Hematopoietic multipotent progenitor cell treated with erythropoietin and hydrocortisone succinate and interleukin-3 and kit ligand, for 8 days (in vitro differentiated cells): Measurements from ENCODE around the gene UFD1.

ENCODE experiments used
- DNase-seq: peaks from one replicate; pipeline ENCODE4 v3.0.0-alpha.2; 2015

Gene UFD1

DNA sequence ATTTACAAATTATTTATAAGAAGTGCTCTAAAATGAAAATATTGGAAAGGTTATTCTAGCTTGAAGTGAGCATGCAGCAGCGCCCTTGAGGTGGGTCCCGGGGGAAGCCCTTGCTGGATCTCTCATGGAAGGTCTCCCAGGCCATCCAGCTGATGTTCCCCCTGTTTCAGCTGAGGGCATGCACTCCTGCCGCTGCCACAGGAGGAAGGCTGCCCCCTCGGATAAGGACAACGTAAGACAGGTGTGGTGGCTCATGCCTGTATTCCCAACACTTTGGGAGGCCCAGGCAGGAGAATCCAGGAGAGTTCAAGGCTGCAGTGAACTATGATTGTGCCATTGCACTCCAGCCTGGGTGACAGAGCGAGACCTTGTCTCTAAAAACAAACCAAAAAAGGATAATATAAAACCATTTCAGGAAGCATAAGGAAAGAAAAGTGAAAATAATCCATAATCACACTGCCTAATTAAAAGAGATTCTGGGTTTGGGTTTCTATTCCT, 15.7 kb upstream of the UFD1 start:
- DNase-seq = no peak

DNA sequence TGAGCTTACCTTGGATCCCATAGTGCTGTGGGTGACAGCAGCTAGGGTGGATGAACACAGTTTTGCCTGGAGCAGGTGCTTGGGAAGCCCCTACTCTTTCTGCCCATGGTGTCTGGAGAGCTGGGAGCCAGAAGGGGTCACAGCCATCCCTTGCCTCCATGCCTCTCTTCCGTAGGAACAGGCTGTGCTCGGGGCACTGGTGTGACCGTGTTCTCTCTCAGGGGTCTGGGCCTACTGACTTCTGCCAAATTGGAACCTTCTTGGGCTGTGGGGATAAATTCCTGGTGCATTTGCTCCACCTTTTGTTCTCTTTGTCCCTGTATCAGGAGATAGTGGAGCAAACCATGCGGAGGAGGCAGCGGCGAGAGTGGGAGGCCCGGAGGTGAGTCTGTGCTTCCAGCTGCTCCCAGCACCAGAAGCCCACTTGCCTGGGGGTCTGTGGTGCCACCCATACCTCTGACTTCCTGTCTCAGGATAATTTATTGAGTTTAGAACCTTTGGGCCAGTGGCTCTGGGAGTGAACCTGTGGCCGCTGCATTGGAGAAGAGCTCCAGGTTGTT, 15.1 kb upstream of the UFD1 start:
- DNase-seq = no peak

GRCh38 chr22:19492504-19493174, 13.6 kb upstream of the UFD1 start:
- DNase-seq = no peak

GRCh38 chr22:19490628-19491230, 11.7 kb upstream of the UFD1 start:
- DNase-seq = no peak

DNA sequence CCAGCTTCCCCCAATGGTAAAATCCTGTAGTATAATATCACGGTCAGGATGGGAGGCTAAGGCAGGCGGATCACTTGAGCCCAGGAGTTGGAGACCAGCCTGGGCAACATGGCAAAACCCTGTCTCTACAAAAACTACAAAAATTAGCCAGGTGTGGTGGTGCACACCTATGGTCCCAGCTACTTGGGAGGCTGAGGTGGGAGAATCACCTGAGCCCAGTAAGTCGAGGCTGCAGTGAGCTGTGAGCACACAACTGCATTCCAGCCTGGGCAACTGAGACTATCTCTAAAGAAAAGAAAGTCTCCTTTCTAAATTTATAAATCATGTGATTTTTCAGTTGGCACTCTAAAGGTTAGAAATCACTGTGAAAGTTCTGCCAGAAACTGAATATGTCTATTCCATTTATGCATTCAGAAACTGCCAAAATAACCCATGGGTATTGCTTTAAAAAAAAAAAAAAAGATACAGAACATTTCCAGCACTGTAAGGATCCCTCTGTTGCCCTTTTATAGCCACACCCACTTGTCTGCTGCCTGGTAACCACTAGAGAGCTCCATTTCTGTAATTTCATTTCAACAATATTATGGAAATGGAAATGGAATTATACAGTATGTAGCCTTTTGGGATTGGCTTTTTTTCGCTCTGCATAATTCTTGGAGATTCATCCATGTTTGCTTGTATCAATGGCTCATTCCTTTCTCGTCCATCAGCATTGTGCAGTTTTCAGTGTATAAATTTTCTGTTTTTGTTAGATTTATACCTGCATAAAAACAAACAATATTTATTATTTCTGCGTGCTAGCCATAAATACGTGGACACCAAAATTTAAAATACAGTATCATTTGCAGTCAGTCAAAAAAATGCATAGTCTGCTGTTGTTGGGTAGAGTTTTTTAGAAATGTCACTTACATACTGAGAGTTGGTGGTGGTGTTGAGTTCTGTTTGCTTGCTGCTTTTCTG, 10.2 kb upstream of the UFD1 start:
- DNase-seq = peak; percentile 50

DNA sequence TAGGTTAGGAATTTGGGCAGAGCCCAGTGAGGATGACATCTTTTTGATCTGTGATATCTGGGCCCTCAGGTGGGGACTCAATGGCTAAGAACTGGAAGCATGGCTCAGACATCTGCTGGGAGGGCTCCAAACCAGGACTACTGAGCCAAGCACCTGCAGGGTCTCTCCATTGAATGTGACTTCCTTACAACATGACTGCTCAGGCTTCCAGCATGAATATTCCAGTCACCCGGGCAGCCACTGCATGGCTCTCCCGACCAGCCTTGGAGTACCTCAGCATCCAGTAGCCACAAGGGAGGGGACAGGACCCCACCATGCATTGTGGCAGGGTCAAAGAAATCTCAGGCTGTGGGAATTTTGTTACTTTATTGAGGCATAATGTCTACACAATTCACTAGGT, 9.3 kb upstream of the UFD1 start:
- DNase-seq = no peak

GRCh38 chr22:19483481-19484244, 4.7 kb upstream of the UFD1 start:
- no peak for DNase-seq

- no peak for DNase-seq
Observed at GRCh38 chr22:19482297-19482696, 3.3 kb upstream of the UFD1 start.

DNA sequence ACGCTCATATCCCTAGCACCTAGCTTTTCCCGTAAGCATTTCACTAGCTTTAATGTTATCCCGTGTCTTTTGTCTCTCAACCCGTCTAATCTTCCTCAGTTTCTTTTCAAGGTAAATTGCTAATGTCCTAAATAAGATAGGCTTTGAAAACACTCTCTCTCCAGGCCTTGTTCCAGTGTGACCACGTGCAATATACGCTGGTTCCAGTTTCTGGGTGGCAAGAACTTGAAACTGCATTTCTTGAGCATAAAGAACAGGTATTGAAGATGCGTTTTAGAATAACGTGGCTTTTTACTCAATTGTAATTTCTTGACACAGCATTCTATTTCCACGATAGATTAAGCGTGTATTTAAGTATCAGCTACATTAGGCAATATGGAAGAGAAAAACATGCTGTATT, 1.8 kb upstream of the UFD1 start:
- peak; percentile 4 for DNase-seq

DNA sequence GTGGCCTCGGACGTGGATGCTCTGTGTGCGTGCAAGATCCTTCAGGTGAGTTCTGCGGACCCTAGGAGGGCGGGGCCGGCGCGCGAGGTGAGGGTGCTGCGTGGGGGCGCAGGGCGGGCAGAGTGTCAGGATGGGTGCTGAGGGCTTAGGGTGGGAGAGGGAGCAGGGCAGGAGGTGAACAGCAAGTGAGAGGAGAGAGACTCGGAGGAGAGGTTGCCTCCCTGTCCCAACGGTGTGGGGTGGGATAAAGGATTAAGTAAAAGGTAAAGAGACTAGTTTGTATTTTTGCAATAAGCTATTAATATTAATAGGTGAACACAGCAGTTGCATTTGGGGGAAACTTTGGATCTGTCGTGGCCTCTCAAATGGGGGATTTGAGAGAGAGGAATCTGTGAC, 1.2 kb upstream of the UFD1 start:
- peak; percentile 8 for DNase-seq

- DNase-seq = peak; percentile 98
Observed at GRCh38 chr22:19479355-19480172, 571 bp upstream of the UFD1 start, which contains the start of gene CDC45. Gene CDC45 (plus strand): TSS chr22:19479920. CDS start chr22:19479969, 49 bp downstream.

GRCh38 chr22:19478045-19478900, 720 bp downstream of the UFD1 start:
- peak; percentile 20 for DNase-seq

- DNase-seq = peak; percentile 38
Observed at GRCh38 chr22:19477321-19478044, 1.5 kb downstream of the UFD1 start.

DNA sequence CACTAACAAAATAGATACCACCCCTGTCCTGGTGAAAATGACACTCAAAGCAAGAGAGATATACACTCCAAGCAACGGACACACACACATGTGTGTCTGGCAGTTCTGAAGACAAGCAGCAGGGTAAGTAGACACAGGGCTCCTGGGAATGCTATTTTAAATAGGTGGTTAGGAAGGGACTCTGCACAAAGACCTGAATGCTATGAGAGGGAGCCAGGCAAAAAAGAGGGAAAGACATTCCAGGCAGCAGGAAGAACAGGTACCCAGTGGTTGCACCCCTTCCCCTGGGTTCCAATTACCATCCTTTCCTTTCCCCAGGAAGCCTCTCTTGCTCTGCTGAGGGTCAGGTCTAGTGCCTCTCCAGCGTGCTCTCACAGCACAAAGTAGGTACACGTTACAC, 3.0 kb downstream of the UFD1 start:
- peak; percentile 3 for DNase-seq

GRCh38 chr22:19473578-19473977, 5.4 kb downstream of the UFD1 start:
- no peak for DNase-seq

DNA sequence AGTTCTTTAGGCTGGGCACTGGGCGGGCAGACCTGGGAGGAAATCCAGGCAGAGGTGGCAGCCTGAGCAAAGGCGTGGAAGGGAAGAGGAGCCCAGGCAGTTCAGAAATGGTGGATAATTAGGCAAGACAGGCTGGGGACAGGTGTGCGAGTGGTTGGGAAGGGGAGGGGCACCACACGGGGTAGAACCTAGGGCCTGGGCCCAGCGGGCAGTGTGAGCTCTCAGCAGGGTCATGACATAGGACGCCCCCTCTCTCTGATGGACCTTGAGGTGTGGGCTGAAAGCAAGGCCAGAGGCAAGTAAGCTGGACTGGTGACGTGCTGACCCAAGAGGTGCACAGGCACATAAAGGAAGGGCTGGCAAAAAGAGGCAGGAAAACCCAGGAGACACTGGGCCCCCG, 6.8 kb downstream of the UFD1 start:
- no peak for DNase-seq

DNA sequence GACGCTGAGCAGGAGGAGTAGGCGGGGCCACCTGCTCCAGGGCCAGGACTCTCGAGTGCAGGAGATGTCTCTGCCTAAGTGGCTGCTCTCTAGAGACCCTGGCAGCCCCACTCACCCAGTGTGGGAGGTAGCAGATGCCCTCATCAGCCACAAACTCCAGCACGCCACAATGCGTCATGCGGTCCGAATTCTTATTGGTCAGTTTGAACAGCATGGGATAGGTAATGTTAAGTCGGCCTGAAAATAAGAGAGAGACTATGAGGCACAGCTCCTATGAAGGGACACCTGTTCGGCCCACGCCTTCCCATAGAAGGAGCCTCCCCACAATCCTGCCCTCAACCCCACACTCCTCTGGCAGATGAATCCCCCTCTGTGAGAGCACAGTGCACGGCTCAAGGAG, 7.4 kb downstream of the UFD1 start:
- no peak for DNase-seq

- no peak for DNase-seq
Observed at GRCh38 chr22:19470010-19470409, 9.0 kb downstream of the UFD1 start.

DNA sequence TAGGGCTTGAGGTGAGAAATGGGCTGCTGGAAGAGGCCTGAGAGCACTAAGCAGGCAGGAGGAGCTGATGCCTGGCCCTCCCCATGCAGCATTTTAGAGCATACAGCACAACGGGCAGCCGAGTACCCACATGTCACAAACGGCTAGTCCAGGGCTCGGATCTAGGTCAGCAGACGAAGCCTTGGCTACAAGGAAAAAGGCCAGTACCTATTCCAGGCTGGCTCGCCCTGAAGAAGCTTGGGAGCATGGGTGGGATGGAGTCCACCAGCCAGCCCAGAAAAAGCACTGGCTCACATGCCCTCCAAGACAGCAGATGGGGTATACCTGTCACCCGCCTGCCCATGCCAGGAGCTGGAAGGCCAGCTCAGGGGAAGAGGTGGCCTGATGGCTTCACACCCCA, 9.6 kb downstream of the UFD1 start:
- no peak for DNase-seq

DNA sequence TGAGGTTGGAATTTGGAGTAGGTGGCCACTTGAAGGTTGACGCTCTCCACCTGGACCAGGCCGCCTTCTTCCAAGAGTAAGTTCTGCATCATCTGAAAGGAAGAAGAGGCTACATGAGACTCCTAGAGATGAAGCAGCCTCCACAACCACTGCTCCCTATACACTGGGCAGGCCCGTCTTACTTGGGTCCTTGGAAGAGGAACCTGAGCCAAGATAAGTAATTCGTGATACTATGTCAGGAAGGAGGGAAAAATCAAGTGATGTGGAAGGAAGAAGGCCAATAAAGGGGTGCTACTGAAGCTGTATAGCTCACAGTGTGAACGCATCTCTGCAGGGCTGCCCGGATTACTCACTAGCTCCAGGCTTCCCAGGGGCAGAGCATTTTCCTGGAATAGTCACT, 11.1 kb downstream of the UFD1 start:
- DNase-seq = no peak
